Measurements from ENCODE around the gene NCBP2.

Gene NCBP2

DNA sequence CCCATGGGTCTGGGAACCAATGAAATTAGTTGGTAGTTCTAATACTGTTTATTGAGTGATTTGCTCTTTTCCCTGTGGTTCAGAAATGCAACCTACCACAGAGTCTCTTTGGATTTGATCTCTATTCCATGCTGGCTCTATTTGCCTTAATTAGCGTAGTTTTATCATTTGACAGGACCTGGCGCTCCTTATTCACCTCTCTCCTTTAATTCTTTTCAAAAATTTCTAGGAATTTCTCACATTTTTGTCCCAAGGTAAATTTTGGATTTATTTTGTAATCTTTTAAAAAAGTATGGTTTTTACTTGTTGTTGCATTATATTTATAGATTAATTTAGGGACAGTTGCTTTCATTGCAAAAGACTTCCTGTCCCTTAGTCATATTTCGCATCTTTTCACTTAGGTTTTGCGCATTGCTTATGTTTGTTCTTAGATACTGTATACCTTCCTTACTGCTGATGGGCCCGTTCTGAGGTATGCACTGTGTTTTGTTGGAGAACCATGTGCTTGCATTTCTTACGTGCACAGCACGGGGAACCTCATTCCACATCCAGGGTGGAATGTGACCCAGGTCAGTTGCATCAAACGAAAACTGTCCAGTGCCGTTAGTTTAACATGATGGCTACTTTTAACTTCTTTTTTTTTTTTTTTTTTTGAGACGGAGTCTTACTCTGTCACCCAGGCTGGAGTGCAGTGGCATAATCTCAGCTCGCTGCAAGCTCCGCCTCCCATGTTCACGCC lies 47.6 kb downstream of the NCBP2 start:
- Histone ChIP-seq H3K4ac (ENCODE audit: low read depth in 1 of 2, low read length in 2 of 2) (no peak overlapping the region), H3K9ac (ENCODE audit: low read length) (no peak overlapping the region), H3K14ac (ENCODE audit: low read length in 2 of 2) (no peak overlapping the region), H3K4me3 (ENCODE audit: insufficient read depth in 1 of 2, low read depth in 1 of 2, low read length in 2 of 2) (no peak overlapping the region), H4K8ac (ENCODE audit: low read length) (no peak overlapping the region), H3K27me3 (ENCODE audit: control insufficient read depth in 1 of 2, insufficient read depth in 1 of 2, low read length in 2 of 2) (no peaks in the 10 kb centered on the region), H2BK120ac (ENCODE audit: low read depth, low read length) (no peak overlapping the region), H2AFZ (ENCODE audit: low read depth, low read length) (no peak overlapping the region), H3K36me3 (ENCODE audit: control insufficient read depth in 1 of 2, insufficient read depth in 2 of 2, low read depth in 1 of 2, low read length in 2 of 2) (peaks cover 0 to 25% of the 10 kb centered on the region in 2 experiments), H3K23ac (ENCODE audit: low read length in 2 of 2) (no peak overlapping the region), H3K9me3 (ENCODE audit: control insufficient read depth, low read length) (no peaks in the 10 kb centered on the region), H3K18ac (ENCODE audit: low read depth in 1 of 2, low read length in 2 of 2) (no peak overlapping the region), H3K79me1 (replicated peaks; ENCODE audit: low read length, poor library complexity, severe bottlenecking) (peaks cover 16% of the 10 kb centered on the region), H3K4me2 (ENCODE audit: low read length, poor library complexity, severe bottlenecking) (no peak overlapping the region), H2BK5ac (ENCODE audit: low read depth, low read length, poor library complexity, severe bottlenecking) (no peak overlapping the region), H2BK15ac (ENCODE audit: low read depth, poor library complexity, severe bottlenecking) (no peak overlapping the region), H2BK12ac (ENCODE audit: low read length in 2 of 2) (no peak overlapping the region), H4K91ac (ENCODE audit: low read length) (no peak overlapping the region), H2AK5ac (ENCODE audit: low read length, severe bottlenecking) (no peak overlapping the region), H3K27ac (ENCODE audit: low read length, poor library complexity, severe bottlenecking) (no peak overlapping the region), H3K4me1 (ENCODE audit: control insufficient read depth, insufficient read depth, low read depth, low read length) (no peaks in the 10 kb centered on the region)
- whole genome bisulfite sequencing = 92% methylated on average over 11 of the region's 13 CpGs
- DNase-seq = no peak

DNA sequence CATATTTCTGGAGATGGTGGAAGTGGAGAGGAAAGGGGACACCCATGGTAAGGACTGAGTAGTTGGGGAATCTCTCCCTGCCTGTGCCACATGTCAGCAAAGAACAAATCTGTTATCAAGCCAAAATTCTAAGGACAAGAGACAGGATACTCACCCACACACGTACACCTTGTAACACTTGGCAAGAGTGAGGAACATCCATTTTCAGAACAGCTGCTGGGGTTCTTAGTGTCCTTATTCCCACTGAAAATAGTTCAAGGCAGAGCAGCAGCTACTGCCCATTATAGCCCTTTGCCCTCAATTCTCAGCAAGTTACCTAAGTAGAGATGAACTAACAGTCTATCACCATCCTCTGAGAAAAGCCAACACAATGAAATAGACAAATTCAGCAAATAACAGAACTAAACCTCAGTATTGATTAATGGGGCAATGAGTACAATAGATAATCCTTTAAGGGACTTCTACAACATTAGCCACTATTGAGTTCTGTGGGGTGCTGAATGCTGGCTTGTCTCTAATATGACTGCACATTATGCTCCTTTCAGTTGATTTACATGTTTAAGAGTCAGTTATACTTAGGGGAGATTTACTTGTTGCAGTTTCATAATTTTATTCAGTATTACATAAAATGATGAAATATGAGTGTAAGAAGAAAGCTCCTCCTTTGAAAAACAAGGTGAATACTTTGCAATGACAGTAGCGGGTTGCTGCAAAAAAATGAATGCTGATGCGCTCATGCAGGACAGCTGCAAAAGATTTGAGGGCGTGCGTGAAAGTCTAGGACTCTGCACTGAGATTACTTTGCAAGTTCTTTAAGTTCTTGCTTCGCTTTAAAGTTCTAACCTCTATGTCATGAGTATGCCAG lies 52.3 kb downstream of the NCBP2 start:
- Histone ChIP-seq H3K9me3 (ENCODE audit: control insufficient read depth, low read length) (no peaks in the 10 kb centered on the region), H4K8ac (ENCODE audit: low read length) (no peak overlapping the region), H3K79me1 (replicated peaks; ENCODE audit: low read length, poor library complexity, severe bottlenecking) (peaks cover 20% of the 10 kb centered on the region), H3K4me2 (ENCODE audit: low read length, poor library complexity, severe bottlenecking) (no peak overlapping the region), H3K4me3 (ENCODE audit: insufficient read depth in 1 of 2, low read depth in 1 of 2, low read length in 2 of 2) (no peak overlapping the region), H3K18ac (ENCODE audit: low read depth in 1 of 2, low read length in 2 of 2) (no peak overlapping the region), H3K27me3 (ENCODE audit: control insufficient read depth in 1 of 2, insufficient read depth in 1 of 2, low read length in 2 of 2) (no peaks in the 10 kb centered on the region), H3K4me1 (ENCODE audit: control insufficient read depth, insufficient read depth, low read depth, low read length) (peaks cover 1% of the 10 kb centered on the region), H3K27ac (ENCODE audit: low read length, poor library complexity, severe bottlenecking) (no peak overlapping the region), H2BK15ac (ENCODE audit: low read depth, poor library complexity, severe bottlenecking) (no peak overlapping the region), H3K36me3 (ENCODE audit: control insufficient read depth in 1 of 2, insufficient read depth in 2 of 2, low read depth in 1 of 2, low read length in 2 of 2) (peaks cover 3 to 49% of the 10 kb centered on the region in 2 experiments), H2BK5ac (ENCODE audit: low read depth, low read length, poor library complexity, severe bottlenecking) (no peak overlapping the region), H2BK12ac (ENCODE audit: low read length in 2 of 2) (no peak overlapping the region), H3K14ac (ENCODE audit: low read length in 2 of 2) (no peak overlapping the region), H3K4ac (ENCODE audit: low read depth in 1 of 2, low read length in 2 of 2) (no peak overlapping the region), H2BK120ac (ENCODE audit: low read depth, low read length) (no peak overlapping the region), H4K91ac (ENCODE audit: low read length) (no peak overlapping the region), H2AFZ (ENCODE audit: low read depth, low read length) (no peak overlapping the region), H3K9ac (ENCODE audit: low read length) (no peak overlapping the region), H3K23ac (ENCODE audit: low read length in 2 of 2) (no peak overlapping the region), H2AK5ac (ENCODE audit: low read length, severe bottlenecking) (no peak overlapping the region)
- 91% methylated on average over 6 of the region's 6 CpGs for WGBS
- DNase-seq = no peak

DNA sequence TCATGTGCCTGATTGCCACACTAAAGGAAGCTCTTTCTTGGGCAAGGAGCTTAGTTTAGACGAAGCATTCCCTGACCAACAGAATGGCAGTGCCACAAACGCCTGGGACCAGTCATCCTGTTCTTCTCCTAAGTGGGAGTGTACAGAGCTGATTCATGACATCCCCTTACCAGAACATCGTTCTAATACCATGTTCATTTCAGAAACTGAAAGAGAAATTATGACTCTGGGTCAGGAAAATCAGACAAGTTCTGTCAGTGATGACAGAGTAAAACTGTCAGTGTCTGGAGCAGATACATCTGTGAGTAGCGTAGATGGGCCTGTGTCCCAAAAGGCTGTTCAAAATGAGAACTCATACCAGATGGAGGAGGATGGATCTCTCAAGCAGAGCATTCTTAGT lies 56.2 kb downstream of the NCBP2 start:
- H3K4me2 ChIP-seq (ENCODE audit: low read length, poor library complexity, severe bottlenecking) = no peak overlapping the region

More for the DNA sequence above, 56.2 kb downstream of the NCBP2 start:
- Histone ChIP-seq H3K36me3 (ENCODE audit: control insufficient read depth in 1 of 2, insufficient read depth in 2 of 2, low read depth in 1 of 2, low read length in 2 of 2) (peaks cover 3 to 39% of the 10 kb centered on the region in 2 experiments), H4K8ac (ENCODE audit: low read length) (no peak overlapping the region), H3K27me3 (ENCODE audit: control insufficient read depth in 1 of 2, insufficient read depth in 1 of 2, low read length in 2 of 2) (no peaks in the 10 kb centered on the region), H3K27ac (ENCODE audit: low read length, poor library complexity, severe bottlenecking) (no peak overlapping the region), H3K4ac (ENCODE audit: low read depth in 1 of 2, low read length in 2 of 2) (no peak overlapping the region), H2AK5ac (ENCODE audit: low read length, severe bottlenecking) (no peak overlapping the region), H2BK12ac (ENCODE audit: low read length in 2 of 2) (no peak overlapping the region), H4K91ac (ENCODE audit: low read length) (no peak overlapping the region), H3K14ac (ENCODE audit: low read length in 2 of 2) (no peak overlapping the region), H3K79me1 (replicated peaks; ENCODE audit: low read length, poor library complexity, severe bottlenecking) (peaks cover 17% of the 10 kb centered on the region), H2BK120ac (ENCODE audit: low read depth, low read length) (no peak overlapping the region), H2BK5ac (ENCODE audit: low read depth, low read length, poor library complexity, severe bottlenecking) (no peak overlapping the region), H3K9me3 (ENCODE audit: control insufficient read depth, low read length) (no peaks in the 10 kb centered on the region), H2AFZ (ENCODE audit: low read depth, low read length) (no peak overlapping the region), H3K4me1 (ENCODE audit: control insufficient read depth, insufficient read depth, low read depth, low read length) (peaks cover 1% of the 10 kb centered on the region), H3K18ac (ENCODE audit: low read depth in 1 of 2, low read length in 2 of 2) (no peak overlapping the region), H3K23ac (ENCODE audit: low read length in 2 of 2) (no peak overlapping the region), H3K9ac (ENCODE audit: low read length) (no peak overlapping the region), H3K4me3 (ENCODE audit: insufficient read depth in 1 of 2, low read depth in 1 of 2, low read length in 2 of 2) (no peak overlapping the region), H2BK15ac (ENCODE audit: low read depth, poor library complexity, severe bottlenecking) (no peak overlapping the region)
- no peak for DNase-seq
- WGBS = 100% methylated on average over 3 of the region's 4 CpGs

Measured in mesenchymal stem cell (in vitro differentiated cells and primary cell).